DMS 273 treated with DMSO at 0.1 percent for 48 hours (cell line): ENCODE measurements around the gene LEP.

Source experiments
- DNase-seq: peaks from one replicate; lab custom pipeline; 2025; lab: John Stamatoyannopoulos, UW

The LEP gene

GRCh38 chr7:128244861-128245260 lies 3.8 kb downstream of the LEP start:
- no peak for DNase-seq

DNA sequence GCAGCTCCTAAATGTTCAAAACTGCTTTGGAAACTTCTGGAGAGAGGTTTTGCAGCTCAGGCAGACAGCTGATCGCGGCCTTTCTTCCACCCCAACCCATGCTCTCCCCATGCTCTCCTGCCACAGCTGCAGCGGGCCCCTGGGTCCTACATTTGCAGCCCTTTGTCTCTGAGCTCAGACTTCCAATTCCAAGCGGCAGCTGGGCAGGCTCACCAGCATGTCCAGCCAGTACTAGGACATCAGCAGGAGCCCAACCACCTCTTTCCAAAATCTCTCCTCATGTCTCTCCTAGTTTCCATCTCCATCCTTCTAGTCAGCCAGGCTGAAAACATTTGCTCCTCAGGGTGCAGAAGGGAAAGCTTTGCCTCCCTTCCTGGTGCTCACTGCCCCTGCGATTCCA lies 6.0 kb downstream of the LEP start:
- DNase-seq, result no peak

DNA sequence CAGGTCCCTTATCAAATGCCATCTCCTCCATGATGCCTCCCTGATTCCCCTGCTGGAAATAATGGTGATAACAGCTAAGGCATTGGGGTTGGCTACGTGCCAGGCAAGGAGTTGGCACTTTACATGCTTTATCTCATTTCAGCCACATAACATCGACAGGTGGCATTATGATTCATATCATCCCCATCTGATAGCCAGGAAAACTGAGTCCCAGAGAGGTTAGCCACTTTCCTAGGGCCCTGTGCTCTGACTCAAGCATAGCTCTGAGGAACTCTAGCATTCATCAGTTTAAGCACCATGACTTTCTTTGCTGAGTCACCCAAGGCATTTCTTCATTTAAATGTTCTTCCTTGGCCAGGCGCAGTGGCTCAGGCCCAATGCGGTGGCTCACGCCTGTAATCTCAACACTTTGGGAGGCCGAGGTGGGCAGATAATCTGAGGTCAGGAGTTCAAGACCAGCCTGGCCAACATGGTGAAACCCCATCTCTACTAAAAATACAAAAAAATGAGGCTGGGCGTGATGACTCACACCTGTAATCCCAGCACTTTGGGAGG lies 6.6 kb downstream of the LEP start:
- DNase-seq, result no peak

DNA sequence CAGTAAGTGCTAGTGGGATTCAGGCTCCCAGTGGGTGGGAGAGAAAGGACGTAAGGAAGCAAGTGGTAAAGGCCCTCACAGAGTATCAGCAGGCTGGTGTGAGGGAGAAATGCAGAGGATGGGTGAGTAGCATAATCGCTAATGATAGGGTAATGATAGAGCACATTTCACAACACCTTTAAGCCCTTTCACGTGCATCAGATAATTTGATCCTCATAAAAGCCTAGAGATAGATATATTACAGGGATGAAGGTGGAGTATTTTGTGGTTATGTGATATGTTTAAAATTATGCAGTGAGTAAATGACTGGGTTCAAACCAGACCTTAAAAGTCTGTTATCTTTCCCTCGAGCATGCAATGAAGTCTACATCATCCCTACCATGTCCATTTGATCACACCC lies 10.3 kb downstream of the LEP start:
- DNase-seq, result no peak

- DNase-seq, result no peak
Measured at GRCh38 chr7:128253701-128254100, 12.6 kb downstream of the LEP start.

DNA sequence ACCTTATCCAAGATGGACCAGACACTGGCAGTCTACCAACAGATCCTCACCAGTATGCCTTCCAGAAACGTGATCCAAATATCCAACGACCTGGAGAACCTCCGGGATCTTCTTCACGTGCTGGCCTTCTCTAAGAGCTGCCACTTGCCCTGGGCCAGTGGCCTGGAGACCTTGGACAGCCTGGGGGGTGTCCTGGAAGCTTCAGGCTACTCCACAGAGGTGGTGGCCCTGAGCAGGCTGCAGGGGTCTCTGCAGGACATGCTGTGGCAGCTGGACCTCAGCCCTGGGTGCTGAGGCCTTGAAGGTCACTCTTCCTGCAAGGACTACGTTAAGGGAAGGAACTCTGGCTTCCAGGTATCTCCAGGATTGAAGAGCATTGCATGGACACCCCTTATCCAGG lies 13.4 kb downstream of the LEP start:
- DNase-seq, result no peak

- no peak for DNase-seq
Measured at GRCh38 chr7:128255271-128255670, 14.2 kb downstream of the LEP start.

DNA sequence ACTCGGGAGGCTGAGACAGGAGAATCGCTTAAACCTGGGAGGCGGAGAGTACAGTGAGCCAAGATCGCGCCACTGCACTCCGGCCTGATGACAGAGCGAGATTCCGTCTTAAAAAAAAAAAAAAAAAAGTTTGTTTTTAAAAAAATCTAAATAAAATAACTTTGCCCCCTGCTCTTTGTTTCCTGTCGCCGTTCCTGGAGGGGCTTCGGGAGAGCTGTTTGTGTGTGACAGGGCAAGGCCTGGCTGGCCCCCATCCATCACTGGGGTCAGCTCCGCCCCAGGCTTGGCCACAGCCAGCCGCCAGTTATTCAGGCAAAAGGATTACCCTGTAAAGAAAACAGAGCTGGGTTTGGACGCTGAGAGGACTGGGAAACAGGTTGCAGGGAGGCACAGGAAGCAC lies 16.4 kb downstream of the LEP start:
- no peak for DNase-seq

DNA sequence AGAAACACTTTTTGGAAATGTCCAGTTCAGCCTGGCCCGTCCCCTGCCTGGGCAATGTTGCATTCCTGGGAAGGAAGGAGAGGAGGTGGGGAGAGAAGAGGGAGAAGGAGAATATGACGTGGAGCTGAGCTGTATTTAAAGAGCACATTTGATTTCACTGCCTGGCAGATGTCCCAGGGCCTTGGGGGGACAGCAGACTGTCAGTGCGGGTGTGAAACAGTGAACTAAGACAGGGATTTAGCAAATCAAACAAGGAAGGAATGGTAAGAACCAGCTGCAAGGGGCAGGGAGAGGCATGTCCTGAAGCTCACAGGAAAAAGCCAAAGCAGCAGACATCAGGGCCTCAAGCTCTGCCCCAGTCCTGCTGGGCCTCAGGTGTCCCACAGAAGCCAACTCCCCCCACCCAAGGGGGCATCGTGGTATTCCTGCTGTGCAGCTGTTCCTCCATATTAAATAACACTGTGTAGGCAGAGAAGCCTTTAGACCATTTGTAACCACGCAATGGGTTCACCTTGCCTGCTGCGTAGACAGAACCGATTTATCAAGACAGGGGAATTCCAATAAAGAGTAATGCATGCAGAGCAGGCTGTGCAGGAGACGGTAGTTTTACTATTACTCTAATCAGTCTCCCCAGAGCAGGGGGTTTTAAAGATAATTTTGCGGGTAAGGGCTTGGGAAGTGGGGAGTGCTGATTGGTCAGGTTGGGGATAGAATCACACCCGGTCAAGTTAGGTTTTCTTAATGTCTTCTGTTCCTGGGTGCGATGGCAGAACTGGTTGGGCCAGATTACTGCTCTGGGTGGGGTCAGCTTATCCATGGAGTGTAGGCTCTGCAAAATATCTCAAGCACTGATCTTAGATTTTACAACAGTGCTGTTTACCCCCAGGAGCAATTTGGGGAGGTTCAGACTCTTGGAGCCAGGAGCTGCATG lies 18.3 kb downstream of the LEP start:
- DNase-seq, result peak; percentile 79

DNA sequence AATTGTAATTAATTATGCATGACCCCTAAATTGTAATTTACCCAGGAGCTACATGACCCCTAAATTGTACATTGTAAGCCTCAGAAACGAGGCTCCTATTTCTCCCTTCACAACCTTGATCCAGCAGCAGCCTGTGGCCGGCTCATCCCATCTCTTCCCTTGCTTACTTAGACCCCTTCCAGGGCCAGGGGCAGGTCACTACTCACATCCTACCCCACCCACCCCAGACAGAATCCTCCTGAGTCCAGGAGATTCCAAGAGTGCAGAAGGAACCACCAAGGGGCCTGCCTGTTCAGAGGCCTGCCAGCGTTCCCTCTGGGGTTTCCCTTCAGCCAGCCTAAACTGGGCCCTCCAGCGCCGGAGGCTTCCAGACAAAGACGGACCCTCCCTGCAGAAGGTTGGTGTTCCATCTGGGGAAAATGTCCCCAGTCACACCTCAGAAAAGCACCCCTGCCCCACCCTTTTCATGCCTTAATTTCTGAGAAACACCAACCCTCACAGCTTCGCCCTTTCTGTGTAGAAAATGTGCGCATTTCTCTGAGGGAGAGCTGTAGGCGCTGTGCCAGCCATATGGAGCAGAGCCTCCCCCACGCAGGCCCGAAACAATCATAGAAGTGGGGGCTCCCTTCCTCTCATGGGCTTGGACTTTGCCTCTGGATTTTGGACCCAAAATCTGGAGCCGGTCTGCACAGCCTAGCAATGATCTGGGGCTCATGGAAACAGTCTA lies 19.2 kb downstream of the LEP start:
- DNase-seq, result no peak

GRCh38 chr7:128262273-128263028 lies 21.4 kb downstream of the LEP start:
- no peak for DNase-seq

DNA sequence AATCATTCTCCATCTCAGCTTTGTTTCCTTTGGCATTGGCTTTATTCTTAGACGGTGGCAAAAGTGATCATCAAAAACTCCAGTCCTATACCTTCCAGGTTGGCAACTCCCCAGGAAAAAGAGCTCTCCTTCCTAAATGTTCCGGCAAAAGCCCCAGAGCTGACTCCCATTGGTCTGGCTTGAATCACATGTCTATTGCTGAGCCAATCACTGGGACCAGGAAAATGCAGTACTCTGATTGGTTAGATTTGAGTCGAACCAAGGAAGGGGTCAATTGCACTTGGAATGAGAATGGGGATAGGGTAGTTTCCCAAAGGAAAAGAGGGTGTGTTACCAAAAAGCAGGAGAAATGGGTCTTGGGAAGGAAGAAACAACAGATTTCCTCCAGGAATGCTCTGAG lies 22.3 kb downstream of the LEP start:
- DNase-seq, result no peak

GRCh38 chr7:128264477-128264876 lies 23.4 kb downstream of the LEP start:
- no peak for DNase-seq

GRCh38 chr7:128265156-128265905 lies 24.3 kb downstream of the LEP start:
- DNase-seq, result no peak

DNA sequence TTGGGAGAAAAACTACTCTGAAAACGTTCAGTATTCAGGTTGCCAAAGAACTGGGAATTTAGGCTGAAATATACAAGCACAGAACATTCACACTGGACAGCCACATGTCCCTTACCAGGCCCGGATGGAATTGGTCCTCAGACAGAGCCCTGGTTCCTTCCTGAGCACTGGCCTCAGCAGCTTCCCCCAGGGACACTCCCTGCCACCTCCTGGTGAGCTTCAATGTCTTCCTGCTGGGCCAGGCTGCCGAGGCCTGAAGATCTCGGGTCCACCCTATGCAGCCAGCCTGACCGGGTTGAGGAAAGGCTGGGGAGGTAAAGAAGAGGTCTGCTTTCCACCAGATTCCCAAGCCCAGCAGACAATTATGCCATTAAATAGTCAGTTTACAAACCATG lies 24.8 kb downstream of the LEP start:
- DNase-seq, result no peak

DNA sequence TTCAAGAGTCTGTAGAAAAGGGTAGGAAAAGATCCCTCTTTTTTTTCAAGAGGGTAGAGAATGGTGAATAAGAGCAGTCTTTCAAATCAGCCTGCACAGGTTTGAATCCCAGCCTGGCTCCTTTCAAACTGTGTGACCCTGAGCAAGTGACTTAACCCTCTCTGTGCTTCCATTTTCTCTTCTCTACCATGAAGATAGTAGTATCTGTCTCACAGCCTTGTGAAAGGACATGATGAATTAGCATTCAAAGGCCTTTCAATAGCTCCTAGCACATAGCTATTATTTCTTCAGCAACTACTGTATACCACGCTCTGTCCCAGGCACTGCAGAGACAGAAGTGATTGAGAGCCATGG lies 25.4 kb downstream of the LEP start:
- no peak for DNase-seq

DNA sequence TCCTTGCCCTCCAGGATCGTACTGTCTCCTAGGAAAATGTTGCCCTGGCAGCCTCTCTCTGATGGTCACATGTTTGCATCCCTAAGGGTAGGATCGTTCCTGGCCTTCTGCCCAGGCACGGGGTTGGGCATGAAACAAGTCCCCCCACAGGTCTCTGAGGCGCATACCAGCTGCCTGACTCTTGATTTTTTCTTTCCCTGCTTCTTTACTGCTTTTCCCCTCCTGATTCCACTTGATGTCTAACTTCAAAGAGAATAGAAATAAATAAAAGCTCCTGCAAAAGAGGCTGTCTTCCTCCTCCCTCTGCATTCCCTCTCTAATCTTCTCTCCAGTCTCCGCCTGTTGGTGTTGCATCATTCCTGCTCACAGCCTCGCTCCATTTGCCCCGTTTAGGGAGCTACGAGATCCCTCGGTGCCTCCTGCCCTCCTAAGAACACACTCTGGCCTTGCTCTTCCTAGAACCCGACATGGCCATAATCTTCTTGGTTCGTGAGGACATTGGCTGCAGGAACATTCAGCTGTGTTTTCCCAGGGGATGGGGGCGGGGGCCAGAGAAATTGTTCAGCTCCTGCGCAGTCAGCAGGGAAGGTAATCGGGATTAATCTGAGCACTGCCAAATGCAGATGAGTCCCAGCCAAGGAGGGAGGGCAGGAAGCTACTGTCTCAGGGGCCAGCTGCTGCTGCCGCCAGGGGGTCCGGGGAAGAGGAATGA lies 26.0 kb downstream of the LEP start:
- peak; percentile 88 for DNase-seq

DNA sequence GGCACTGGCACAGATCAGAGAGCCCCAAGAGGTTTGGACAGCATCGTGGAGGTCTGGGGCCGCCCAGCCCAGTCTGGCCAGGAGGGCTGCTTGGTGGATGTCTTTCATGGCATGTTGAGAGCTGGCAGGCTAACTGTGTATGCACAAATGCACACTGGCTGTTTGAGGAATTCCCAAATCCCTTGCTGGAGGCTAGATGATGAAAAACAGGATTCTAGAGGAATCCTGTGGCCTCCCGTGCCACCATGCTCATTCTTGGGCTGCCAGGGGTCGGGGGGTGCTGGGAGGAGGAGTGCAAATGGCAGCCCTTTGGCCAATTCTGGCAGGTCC lies 26.5 kb downstream of the LEP start:
- no peak for DNase-seq

- DNase-seq, result no peak
Measured at GRCh38 chr7:128268233-128268632, 27.2 kb downstream of the LEP start.

- no peak for DNase-seq
Measured at GRCh38 chr7:128270826-128271272, 29.8 kb downstream of the LEP start.

DNA sequence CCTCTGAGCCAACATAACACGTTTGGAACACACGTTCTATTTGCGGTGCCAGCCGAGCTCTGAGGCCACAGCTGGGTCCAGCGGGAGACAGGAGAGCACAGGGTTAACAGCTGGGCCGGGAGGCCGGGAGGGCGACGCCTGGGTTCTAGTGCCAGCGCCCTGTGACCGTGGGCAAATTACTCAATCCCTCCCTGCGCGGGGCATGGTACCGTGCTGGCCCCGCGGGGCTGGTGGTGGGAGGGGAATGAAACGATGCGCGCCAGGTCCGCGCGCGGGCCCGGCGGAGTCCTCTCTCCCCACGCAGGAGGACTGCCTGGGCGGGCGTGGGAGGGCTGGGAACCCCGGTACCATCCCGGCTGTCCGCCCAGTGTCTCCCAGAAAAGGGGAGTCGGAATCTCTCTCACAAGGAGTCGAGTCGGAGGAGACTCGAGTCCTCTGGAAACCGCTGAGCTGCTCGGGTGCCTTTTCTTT lies 30.4 kb downstream of the LEP start:
- no peak for DNase-seq
